HG03196 (cell line): ENCODE data around the gene ACKR2.

Experiments
- ATAC-seq: cut with Tn5 transposase; IDR thresholded peaks from one replicate; pipeline ENCODE4 v1.9.1; 2021; ENCODE audit not compliant: unreplicated experiment

Gene ACKR2

GRCh38 chr3:42829083-42829627 is 19.9 kb downstream of the ACKR2 start:
- ATAC-seq: no peak

DNA sequence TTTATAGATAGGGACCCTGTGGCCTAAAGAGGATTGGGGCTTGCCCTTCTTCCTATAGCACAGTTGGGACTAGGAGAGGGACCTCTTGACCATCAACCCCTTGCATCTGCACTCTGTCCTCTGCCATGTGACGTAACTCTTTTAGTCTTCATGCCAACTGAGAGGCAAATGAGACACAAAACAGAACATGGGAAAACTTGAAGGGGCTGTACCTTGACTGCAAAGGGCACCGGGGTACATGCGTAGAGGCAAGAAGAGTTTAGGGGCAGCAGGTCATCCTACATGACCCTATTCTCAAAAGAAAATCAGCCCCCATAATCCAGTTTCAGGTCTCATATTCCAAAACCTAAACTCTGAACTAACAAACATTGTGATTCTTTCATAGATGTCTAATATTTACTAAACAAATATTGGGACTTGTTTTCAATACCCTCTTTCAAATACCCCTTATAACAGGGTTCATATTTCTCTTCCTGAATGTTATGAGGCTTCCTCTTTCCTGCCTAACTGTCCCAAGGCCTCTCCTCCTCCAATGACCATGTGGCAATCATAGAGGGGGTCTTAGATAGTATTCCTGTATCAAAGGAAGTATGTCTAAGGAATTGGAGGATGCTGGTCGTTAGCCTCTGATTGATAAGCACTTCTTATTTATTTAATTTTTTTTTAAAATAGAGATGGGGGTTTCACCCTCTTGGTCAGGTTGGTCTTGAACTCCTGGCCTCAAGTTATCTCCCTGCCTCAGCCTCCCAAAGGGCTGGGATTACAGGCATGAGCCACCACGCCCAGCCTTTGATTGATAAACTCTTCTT is 20.6 kb downstream of the ACKR2 start:
- no peak for ATAC-seq

GRCh38 chr3:42830437-42831320 is 21.4 kb downstream of the ACKR2 start:
- no peak for ATAC-seq

GRCh38 chr3:42831321-42831713 is 22.1 kb downstream of the ACKR2 start:
- ATAC-seq: no peak

- ATAC-seq: no peak
Observed at GRCh38 chr3:42836150-42837123, 27.2 kb downstream of the ACKR2 start.

DNA sequence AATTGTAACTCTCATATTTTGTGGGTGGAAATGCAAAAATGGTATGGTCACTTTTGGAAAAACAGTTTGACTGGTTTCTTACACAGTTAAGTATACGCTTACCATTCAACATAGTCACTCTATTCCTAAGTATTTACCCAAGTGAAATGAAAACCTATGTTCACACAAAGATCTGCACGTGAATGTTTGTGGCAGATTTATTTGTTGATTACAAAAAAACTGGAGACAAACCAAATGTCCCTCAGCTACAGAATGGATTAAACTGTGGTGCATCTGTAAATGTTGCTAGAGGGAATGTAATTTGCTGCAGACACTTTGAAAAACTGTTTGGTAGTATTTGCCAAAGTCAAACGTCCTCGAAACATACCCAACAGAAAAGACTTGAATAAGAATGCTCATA is 29.3 kb downstream of the ACKR2 start:
- ATAC-seq: no peak

DNA sequence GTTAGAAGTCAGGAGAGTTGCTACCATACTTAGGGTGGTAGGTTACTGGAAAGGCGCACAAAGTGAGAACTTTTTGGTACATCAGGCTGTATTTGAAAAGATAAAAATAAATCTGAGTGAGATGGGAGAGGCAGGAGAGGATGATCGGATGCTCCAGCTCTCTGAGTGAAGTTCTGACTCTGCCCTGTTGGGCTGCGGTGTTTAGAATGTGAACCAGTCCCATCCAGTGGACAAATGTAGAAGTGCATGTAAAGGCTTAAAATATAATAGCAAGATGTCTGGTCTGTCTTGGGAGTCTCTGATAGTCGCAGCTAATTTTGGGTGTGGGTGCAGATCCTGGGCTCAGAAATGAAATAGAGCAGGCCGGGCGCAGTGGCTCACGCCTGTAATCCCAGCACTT is 30.4 kb downstream of the ACKR2 start:
- peak; percentile 81 for ATAC-seq

- ATAC-seq: no peak
Observed at GRCh38 chr3:42841332-42841731, 32.1 kb downstream of the ACKR2 start.

DNA sequence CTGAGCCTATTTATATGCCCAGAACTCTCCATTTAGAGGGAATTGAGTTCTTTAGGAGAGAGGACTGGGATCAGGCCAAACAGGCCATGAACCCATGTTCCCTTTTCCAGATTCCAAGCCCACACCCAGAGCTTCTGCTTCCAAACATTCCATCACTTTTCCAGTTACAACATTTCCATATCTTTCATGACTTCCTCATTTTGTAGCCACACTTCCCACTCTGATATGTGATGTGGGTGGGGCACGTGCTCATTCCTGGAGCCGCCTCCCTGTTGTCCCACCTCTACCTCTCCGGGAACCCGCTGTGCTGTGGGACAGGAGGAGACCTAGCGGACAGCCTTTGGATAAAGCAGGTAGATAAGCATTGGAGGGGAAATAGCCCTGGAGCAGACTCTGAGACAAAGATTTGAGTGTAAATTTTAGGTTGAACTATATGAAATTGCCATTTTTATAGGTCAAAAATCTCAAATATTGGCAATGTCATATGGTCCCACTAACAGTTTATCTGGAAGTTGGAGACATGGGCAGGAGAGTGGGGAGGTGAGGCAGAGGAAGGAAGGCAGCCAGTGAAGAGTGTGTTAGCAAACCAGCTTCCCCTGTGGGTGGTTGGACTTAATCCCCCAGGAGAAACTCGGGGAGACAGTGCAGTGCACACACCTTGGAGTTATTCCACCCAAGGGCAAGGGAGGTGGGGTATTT is 34.6 kb downstream of the ACKR2 start:
- no peak for ATAC-seq

DNA sequence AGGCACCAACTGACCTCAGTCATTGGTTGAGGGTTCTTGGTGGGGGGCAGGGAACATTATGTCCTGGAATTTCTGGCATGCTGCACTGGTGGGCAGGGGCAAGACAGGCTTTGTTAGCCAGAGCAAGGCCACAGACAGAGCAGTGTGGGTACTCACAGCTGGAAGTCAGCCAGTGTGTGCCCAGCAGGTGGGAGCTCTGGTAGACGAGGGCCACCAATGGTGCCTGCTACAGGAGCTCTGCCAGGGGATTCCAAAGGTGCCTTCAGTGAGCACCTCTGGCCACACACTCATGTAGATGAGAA is 35.1 kb downstream of the ACKR2 start:
- no peak for ATAC-seq

DNA sequence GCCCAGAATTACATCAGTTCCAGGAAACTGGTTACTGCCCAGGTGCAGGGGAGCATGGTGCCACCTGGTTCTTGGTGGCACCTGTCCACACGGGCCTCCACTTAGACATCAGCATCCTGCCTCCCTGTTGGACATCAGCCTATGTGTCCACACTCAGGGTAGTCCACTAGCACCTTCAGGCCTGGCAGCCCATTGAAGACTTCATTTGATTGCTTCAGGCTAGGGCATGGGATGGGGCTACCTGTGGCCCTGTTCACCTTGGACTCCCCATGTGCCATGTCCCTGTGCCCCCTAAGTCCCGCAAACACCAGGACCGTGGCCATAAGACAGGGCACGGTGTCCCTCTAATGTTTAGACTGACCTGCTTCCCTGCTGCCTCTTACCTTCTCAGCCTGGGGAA is 35.6 kb downstream of the ACKR2 start:
- no peak for ATAC-seq

DNA sequence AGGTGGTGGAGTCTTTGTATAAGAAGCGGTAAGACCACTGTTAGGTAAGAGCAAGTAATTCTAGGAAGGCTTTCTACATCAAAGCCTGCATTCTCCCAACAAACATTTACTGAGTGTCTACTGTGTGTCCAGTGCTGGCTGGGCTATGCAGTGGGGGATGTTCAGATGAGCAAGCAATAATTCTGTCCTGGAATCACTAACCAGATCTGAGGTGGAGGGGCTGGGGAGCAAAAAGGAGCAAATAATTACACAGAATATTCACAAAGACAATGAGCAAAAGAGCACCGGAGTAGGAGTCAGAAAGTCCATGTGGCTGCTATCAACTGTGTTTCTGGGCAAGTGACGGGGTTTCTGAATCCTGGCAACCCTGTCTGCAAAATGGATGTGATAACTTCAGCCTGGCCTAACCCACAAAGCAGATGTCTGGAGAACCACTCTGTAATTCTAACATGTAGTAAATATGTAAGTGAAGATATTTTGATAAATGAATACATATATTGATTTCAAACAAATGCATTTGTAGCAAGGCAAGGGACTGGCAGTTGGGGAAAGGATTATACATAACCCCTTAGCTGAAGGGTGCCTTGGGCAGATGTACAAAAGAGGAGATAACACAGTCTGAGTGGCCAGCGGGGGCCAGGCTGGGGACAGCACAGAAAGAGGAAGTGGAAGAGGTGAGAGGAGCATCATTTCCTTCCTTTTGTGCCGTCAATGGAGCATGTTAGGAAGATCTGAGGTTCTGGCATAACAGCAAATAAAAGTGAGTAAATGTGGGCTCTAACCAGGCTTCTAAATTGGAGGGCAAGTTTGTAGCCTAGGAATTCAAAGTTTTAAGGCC is 37.7 kb downstream of the ACKR2 start:
- peak; percentile 57 for ATAC-seq

DNA sequence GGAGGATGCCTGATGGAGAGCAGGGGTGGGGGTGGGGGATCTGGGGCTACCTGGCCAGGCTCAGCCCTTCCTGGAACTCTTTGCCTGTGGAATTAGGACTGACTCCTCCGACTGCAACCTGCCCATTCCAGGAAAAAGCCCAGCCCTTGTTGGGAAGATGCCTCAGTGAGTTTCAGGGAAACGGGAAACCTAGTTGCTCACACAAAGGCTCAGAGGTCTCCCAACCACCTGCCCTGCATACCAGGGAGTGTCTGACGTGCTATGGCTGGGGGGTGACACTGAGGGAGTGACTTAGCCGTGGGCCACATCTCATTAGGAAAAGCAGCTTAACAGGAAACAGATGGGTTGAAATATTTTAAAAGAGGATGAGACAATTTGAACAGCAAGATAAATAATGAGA is 38.5 kb downstream of the ACKR2 start:
- ATAC-seq: no peak

DNA sequence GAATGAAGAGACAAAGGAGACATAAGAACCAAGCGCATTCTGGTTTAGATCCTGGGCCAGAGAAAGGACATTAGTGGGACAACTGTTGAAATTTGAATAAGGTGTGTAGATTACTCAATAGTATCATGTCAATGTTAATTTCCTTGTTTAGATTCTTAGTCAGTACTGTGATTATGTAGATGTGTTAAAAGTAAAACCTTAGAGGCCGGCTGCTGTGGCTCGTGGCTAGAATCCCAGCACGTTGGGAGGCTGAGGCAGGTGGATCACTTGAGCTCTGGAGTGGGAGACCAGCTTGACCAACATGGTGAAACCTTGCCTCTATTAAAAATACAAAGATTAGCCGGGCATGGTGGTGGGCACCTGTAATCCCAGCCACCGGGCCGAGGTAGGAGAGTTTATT is 39.8 kb downstream of the ACKR2 start:
- ATAC-seq: no peak

- ATAC-seq: no peak
Observed at GRCh38 chr3:42850263-42850662, 41.0 kb downstream of the ACKR2 start.

DNA sequence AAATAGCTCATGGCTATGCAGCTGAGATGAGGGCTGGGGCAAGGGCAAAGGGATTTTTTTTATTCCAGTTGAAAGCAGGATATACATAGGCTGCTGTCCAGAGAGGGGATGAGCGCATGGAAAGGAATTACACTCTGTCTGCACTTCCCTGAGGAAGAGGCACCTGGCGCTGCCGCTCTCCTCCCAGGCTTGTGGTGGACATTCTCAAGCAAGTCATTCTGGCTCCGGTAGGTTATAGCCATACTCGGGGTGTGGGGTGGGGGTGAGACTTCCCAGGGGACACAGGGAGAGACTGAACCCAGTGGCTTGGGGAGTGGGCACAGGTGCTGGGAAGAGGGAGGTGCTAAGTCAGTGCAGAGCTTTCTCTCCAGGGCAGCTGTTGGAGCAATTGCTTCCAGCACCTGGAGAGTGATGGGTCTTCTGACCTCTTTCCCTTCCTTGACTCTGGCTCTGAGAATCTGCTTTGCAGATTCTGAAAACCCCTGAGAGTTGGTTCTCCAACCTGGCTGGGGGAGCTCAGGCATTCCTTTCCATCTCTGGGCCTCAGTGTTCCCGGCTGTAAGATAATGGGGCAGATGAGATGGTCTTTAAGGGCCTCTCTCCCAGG is 42.1 kb downstream of the ACKR2 start:
- ATAC-seq: no peak

- no peak for ATAC-seq
Observed at GRCh38 chr3:42852441-42852840, 43.2 kb downstream of the ACKR2 start.

DNA sequence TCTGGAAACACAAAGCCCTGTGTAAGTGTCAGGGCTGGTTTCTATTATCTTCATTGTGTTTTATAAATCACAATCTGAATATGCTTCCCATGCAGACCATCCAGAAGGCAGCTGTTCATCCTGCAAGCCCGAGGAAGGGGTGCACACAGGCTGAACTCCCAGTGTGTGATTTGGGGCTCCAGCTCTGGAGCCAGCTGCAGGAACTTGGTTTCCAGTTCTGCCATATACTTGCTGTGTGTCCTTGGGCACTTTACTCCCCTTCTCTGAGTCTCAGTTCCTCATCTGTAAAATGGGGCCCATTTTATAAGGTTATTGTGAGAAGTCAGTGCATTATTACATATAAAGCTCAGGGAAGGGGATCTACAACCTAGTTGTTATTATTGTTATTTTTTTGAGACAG is 43.8 kb downstream of the ACKR2 start:
- ATAC-seq: no peak

- ATAC-seq: no peak
Observed at GRCh38 chr3:42853739-42854302, 44.6 kb downstream of the ACKR2 start.
